T-helper 1 cell treated with Interleukin-12 subunit alpha and Interleukin-12 subunit beta and Interleukin-4 antibody, amounts not matched to agents 30 μg/mL and 1 μg/mL, for 36 hours (primary cell): Measurements from ENCODE around the gene HIPK3.
"Not testable (repeated sequence)": the region's sequence is repeated elsewhere in the genome, so short reads cannot be mapped to it uniquely, and the experiment has no call there.

Source experiments
- H3K27ac Mint-ChIP-seq: one replicate; pipeline ENCODE4 v1.8.0; 2021; ENCODE audit warnings: mild to moderate bottlenecking, mixed read lengths
- H3K27me3 Mint-ChIP-seq: one replicate; pipeline ENCODE4 v1.8.0; 2021; ENCODE audit warnings: low read depth, mixed read lengths
- H3K36me3 Mint-ChIP-seq: one replicate; pipeline ENCODE4 v1.8.0; 2021; ENCODE audit warnings: low read depth, mixed read lengths
- H3K4me1 Mint-ChIP-seq: one replicate; pipeline ENCODE4 v1.8.0; 2021; ENCODE audit warnings: low read depth, mixed read lengths
- H3K4me3 Mint-ChIP-seq: one replicate; pipeline ENCODE4 v1.8.0; 2021; ENCODE audit warnings: mild to moderate bottlenecking, moderate library complexity, mixed read lengths
- H3K9me3 Mint-ChIP-seq: one replicate; pipeline ENCODE4 v1.8.0; 2021; ENCODE audit warnings: mixed read lengths

The HIPK3 gene

GRCh38 chr11:33269822-33270221 is 12.6 kb downstream of the HIPK3 start:
- Mint-ChIP-seq H3K4me1 (peaks cover 5% of the 10 kb centered on the region), H3K9me3 (no peaks in the 10 kb centered on the region), H3K4me3 (no peak overlapping the region), H3K36me3 (no peaks in the 10 kb centered on the region), H3K27ac (no peak overlapping the region), H3K27me3 (no peaks in the 10 kb centered on the region)

- Mint-ChIP-seq H3K27ac (no peak overlapping the region), H3K9me3 (no peaks in the 10 kb centered on the region), H3K36me3 (no peaks in the 10 kb centered on the region), H3K4me1 (peaks cover 5% of the 10 kb centered on the region), H3K4me3 (no peak overlapping the region), H3K27me3 (no peaks in the 10 kb centered on the region)
Observed at GRCh38 chr11:33271059-33271458, 13.9 kb downstream of the HIPK3 start.

- no peak overlapping the region for H3K27ac Mint-ChIP-seq
- no peaks in the 10 kb centered on the region for H3K27me3 Mint-ChIP-seq
- peaks cover 3% of the 10 kb centered on the region for H3K36me3 Mint-ChIP-seq
- H3K9me3 Mint-ChIP-seq, result no peaks in the 10 kb centered on the region
- H3K4me3 Mint-ChIP-seq, result no peak overlapping the region
- H3K4me1 Mint-ChIP-seq, result peaks cover 5% of the 10 kb centered on the region
Observed at GRCh38 chr11:33272338-33273107, 15.3 kb downstream of the HIPK3 start.

DNA sequence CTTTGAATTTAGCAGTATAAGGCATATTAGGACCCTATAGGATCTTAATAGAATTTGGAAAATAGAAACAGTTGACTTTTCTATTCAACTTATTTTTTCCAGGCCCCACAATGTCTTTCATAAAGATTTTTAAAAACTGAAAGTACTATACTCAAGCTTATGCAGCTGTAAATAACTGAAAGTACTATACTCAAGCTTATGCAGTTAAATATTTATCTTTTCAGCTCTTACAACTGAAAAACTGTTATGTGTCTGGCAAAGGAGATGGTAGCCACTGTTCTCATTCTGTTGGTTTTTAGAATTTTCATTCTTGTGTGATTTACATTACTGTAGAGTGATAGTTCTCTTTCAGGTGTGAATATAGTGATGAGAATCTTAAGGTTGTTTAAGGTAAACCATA is 16.5 kb downstream of the HIPK3 start:
- Mint-ChIP-seq H3K4me1 (peaks cover 5% of the 10 kb centered on the region), H3K27ac (no peak overlapping the region), H3K36me3 (peaks cover 3% of the 10 kb centered on the region), H3K4me3 (no peak overlapping the region), H3K9me3 (no peaks in the 10 kb centered on the region), H3K27me3 (no peaks in the 10 kb centered on the region)

DNA sequence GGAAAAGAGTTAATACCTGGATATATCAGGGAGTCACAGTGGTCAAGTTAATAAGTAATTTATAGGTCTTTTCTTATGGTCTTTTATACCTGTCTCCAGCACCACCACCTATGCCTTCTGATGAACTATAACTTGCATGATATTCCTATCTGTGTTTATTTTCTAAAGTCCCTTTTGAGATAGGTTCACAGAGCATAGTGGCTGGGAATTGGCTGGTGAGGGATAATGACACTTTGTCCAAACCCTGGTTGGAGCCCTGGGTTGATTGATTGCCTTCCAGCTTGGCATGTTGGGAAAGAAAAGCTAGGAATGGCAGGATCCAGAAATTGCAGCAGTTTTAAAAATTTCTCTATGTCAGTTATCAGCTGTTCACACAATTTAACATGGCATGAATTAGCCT is 23.2 kb downstream of the HIPK3 start:
- peaks cover 3% of the 10 kb centered on the region for H3K36me3 Mint-ChIP-seq
- no peak overlapping the region for H3K27ac Mint-ChIP-seq
- H3K4me1 Mint-ChIP-seq, result no peaks in the 10 kb centered on the region
- no peaks in the 10 kb centered on the region for H3K27me3 Mint-ChIP-seq
- H3K4me3 Mint-ChIP-seq, result no peak overlapping the region
- no peaks in the 10 kb centered on the region for H3K9me3 Mint-ChIP-seq

DNA sequence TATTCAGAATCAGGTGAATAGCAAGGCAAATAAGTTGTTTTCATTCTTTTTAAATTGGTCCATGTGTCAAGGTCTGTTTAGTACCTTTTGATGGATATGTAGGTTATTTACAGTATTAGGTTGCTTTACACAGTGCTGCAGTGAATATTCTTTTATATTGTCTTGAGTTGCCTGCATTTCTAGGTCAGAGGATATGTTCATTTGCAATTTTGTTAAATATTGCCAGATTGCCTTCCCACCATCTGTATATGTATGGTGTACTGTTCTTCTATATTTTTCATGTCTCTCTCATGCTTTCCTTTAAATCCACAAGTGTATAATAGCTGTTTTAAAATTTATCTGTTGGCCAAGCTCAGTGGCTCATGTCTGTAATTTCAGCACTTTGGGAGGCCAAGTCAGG is 24.6 kb downstream of the HIPK3 start:
- Mint-ChIP-seq H3K27ac (no peak overlapping the region), H3K27me3 (no peaks in the 10 kb centered on the region), H3K9me3 (no peaks in the 10 kb centered on the region), H3K36me3 (peaks cover 3% of the 10 kb centered on the region), H3K4me3 (no peak overlapping the region), H3K4me1 (peaks cover 1% of the 10 kb centered on the region)

DNA sequence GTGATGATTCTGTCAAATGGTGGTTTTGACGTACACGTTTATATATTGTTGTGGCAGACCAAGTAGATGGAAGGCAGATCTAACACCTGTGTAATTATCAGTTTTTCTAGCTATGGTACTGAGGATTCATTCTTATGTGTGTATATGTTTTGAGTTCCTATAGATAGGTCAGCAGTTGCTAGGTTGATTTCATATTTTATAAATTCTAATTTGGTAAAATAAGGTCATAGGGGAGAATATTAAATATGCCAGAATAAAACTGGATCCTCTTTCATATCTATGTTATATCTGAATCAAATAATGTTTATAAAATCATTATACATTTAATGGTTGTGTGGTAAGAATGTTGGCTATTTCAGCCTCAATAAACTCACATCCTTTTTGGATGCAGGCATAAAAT is 27.6 kb downstream of the HIPK3 start:
- no peaks in the 10 kb centered on the region for H3K9me3 Mint-ChIP-seq
- H3K4me1 Mint-ChIP-seq, result peaks cover 1% of the 10 kb centered on the region
- H3K27ac Mint-ChIP-seq, result no peak overlapping the region
- H3K27me3 Mint-ChIP-seq, result no peaks in the 10 kb centered on the region
- H3K36me3 Mint-ChIP-seq, result peaks cover 7% of the 10 kb centered on the region
- H3K4me3 Mint-ChIP-seq, result no peak overlapping the region

GRCh38 chr11:33290319-33290718 is 33.1 kb downstream of the HIPK3 start:
- H3K27me3 Mint-ChIP-seq, result no peaks in the 10 kb centered on the region
- H3K4me3 Mint-ChIP-seq, result no peak overlapping the region
- H3K9me3 Mint-ChIP-seq, result no peaks in the 10 kb centered on the region
- H3K27ac Mint-ChIP-seq, result no peak overlapping the region
- H3K36me3 Mint-ChIP-seq, result peaks cover 11% of the 10 kb centered on the region
- H3K4me1 Mint-ChIP-seq, result peaks cover 1% of the 10 kb centered on the region

GRCh38 chr11:33291004-33291777 is 34.0 kb downstream of the HIPK3 start:
- no peaks in the 10 kb centered on the region for H3K27me3 Mint-ChIP-seq
- H3K27ac Mint-ChIP-seq, result no peak overlapping the region
- peaks cover 1% of the 10 kb centered on the region for H3K4me1 Mint-ChIP-seq
- no peak overlapping the region for H3K4me3 Mint-ChIP-seq
- peaks cover 13% of the 10 kb centered on the region for H3K36me3 Mint-ChIP-seq
- no peaks in the 10 kb centered on the region for H3K9me3 Mint-ChIP-seq

GRCh38 chr11:33292311-33292710 is 35.1 kb downstream of the HIPK3 start:
- Mint-ChIP-seq H3K9me3 (no peaks in the 10 kb centered on the region), H3K4me1 (no peaks in the 10 kb centered on the region), H3K36me3 (peaks cover 13% of the 10 kb centered on the region), H3K27me3 (no peaks in the 10 kb centered on the region), H3K27ac (no peak overlapping the region), H3K4me3 (no peak overlapping the region)

DNA sequence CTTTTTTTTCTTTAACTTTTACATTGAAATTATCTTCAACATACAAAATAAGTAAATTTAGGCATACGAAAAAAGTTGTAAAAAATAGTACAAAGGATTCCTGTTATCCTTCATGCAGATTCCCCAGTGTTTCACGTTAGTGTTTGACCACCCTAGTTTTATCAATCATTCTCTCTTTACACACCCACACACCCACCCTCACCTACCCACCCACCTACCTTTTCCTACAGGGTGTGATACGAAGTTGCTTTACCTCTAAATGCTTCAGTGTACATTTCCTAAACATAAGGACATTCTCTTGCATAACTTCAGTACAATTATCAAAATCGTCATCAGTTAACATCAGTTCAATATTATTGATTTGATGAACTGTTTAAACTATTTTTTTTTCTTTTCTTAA is 37.0 kb downstream of the HIPK3 start:
- no peaks in the 10 kb centered on the region for H3K4me1 Mint-ChIP-seq
- H3K27ac Mint-ChIP-seq, result no peak overlapping the region
- H3K27me3 Mint-ChIP-seq, result no peaks in the 10 kb centered on the region
- no peak overlapping the region for H3K4me3 Mint-ChIP-seq
- no peaks in the 10 kb centered on the region for H3K9me3 Mint-ChIP-seq
- peaks cover 10% of the 10 kb centered on the region for H3K36me3 Mint-ChIP-seq

DNA sequence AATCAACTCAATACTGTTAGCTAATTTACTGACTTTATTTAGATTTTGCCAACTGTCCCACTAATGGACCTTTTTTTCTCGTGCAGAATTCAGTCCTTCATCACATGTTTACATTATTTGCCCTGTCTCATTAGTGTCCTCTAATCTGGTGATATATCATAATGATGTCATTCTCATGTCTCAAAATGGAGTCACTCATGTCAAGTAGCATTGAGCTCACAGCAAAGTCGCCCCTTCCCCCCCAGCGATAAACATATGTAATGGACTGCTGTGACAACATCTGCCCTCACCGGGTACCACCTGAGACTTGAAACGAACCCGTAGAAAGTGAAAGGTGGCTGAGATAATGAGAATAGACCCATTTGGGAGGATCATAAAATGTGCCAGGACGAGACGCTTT is 37.6 kb downstream of the HIPK3 start:
- Mint-ChIP-seq H3K36me3 (peaks cover 8% of the 10 kb centered on the region), H3K9me3 (no peaks in the 10 kb centered on the region), H3K27me3 (no peaks in the 10 kb centered on the region), H3K4me1 (no peaks in the 10 kb centered on the region), H3K4me3 (no peak overlapping the region), H3K27ac (no peak overlapping the region)

- no peaks in the 10 kb centered on the region for H3K27me3 Mint-ChIP-seq
- no peak overlapping the region for H3K27ac Mint-ChIP-seq
- H3K4me1 Mint-ChIP-seq, result no peaks in the 10 kb centered on the region
- H3K9me3 Mint-ChIP-seq, result no peaks in the 10 kb centered on the region
- peaks cover 6% of the 10 kb centered on the region for H3K36me3 Mint-ChIP-seq
- no peak overlapping the region for H3K4me3 Mint-ChIP-seq
Observed at GRCh38 chr11:33296695-33297094, 39.5 kb downstream of the HIPK3 start.

DNA sequence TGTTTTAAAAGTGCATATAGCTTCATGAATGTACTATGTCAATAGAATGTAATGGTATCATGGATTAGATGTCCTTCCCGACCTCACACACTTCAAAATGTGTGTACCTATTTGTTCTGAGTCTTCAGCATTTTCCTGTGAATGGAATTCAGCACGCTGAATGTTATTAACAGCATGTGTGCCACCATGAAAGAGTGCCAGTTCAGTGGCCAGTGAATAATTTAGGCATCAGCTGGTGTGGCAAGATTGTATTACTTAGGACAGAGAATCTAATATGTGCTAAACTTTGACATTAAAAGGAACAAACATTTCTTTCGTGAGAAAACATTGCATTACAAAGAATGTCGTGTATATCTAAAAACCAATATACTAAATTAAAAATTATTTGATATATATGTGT is 46.4 kb downstream of the HIPK3 start:
- H3K36me3 Mint-ChIP-seq, result peaks cover 2% of the 10 kb centered on the region
- H3K27ac Mint-ChIP-seq, result no peak overlapping the region
- H3K4me3 Mint-ChIP-seq, result no peak overlapping the region
- no peaks in the 10 kb centered on the region for H3K9me3 Mint-ChIP-seq
- no peaks in the 10 kb centered on the region for H3K27me3 Mint-ChIP-seq
- peaks cover 2% of the 10 kb centered on the region for H3K4me1 Mint-ChIP-seq

DNA sequence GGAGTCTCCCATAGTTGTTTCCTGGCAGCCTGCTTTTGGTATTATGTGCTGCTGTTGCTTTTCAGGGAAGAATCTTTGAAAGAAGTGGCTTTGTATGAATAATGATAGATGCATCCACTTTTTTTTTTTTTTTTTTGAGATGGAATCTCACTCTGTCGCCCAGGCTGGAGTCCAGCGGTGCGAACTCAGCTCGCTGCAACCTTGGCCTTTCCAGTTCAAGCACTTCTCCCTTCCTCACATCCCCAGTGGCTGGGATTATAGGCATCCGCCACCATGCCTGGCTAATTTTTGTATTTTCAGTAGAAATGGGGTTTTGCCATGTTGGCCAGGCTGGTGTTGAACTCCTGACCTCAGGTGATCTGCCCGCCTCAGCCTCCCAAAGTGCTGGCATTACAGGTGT is 49.6 kb downstream of the HIPK3 start:
- H3K4me1 Mint-ChIP-seq, H3K4me3 Mint-ChIP-seq, H3K9me3 Mint-ChIP-seq: not testable (repeated sequence)

More for the DNA sequence above, 49.6 kb downstream of the HIPK3 start:
- H3K27me3 Mint-ChIP-seq, H3K36me3 Mint-ChIP-seq, H3K27ac Mint-ChIP-seq: not testable (repeated sequence)
